K562 (cell line): ENCODE data around the gene ZNF736. TPM values are rescaled to one million over a fixed set of nuclear protein-coding genes. Genes with fewer than 3 reads are reported as not detected.

ENCODE experiments used
- ETV6 ChIP-seq, 3 experiments: fragments of 150-350 bp in 1 of 3; sonication (generic) in 1 of 3; formaldehyde crosslinking in 1 of 3; IDR thresholded peaks; 2 replicates each; pipeline versions ENCODE4 v1.6.1 to v1.8.0; 2014 to 2022; ENCODE audit warnings: borderline replicate concordance in 2 of 3, low read depth in 2 of 3, antibody characterized with exemption in 1 of 3, low read length in 1 of 3, mild to moderate bottlenecking in 1 of 3, missing genetic modification reagents in 1 of 3
- MAFG ChIP-seq: fragments of 450-650 bp; conservative IDR thresholded peaks from 2 replicates; pipeline ENCODE4 v1.6.1; 2016; ENCODE audit warnings: missing genetic modification characterization, missing compliant biosample characterization
- MYBL2 ChIP-seq, 2 experiments: fragments of 450-650 bp in 1 of 2; sonication (generic) in 1 of 2; formaldehyde crosslinking in 1 of 2; IDR thresholded peaks; 2 replicates each; pipeline versions ENCODE4 v1.6.1 to v1.8.1; 2017 to 2022; ENCODE audit warnings: borderline replicate concordance in 1 of 2, inconsistent platforms in 1 of 2, low read depth in 1 of 2, mild to moderate bottlenecking in 1 of 2, missing genetic modification reagents in 1 of 2, moderate library complexity in 1 of 2
- SMARCE1 ChIP-seq: fragments of 450-650 bp; IDR thresholded peaks from 2 replicates; pipeline ENCODE4 v1.7.1; 2016; ENCODE audit warnings: mild to moderate bottlenecking
- TARDBP ChIP-seq: fragments of 450-650 bp; IDR thresholded peaks from 2 replicates; pipeline ENCODE4 v1.6.1; 2016
- polyA plus RNA-seq, 8 experiments: library from polyadenylated mRNA; depleted of rRNA in 4 of 8; stranded (reverse) in 5 of 8; unstranded in 3 of 8; fragments of >200 nt; fragmentation: Nextera tagmentation in 2 of 8; fragmentation: Illumina TruSeq in 1 of 8; extraction: Ambion mirVana in 2 of 8; extraction: Trizol in 1 of 8; gene quantifications; 2 replicates each; pipeline versions ENCODE4 v1.2.1 to v1.2.3, GENCODE V29; 2011 to 2014; ENCODE audit warnings: inconsistent platforms in 1 of 8, missing spikeins in 1 of 8
- total RNA-seq, 7 experiments: library from RNA; depleted of rRNA in 6 of 7; stranded (reverse); fragments of >200 nt in 6 of 7; fragmentation: Illumina TruSeq in 2 of 7; extraction: Trizol in 2 of 7; gene quantifications; 2 replicates each; pipeline versions ENCODE4 v1.2.1 to v1.2.3, GENCODE V29; 2011 to 2021; ENCODE audit warnings: low replicate concordance in 1 of 7
- TF ChIP-seq, protein P1 (sequence below), 2 experiments: fragments of 450-650 bp in 1 of 2; sonication (generic) in 1 of 2; formaldehyde crosslinking in 1 of 2; IDR thresholded peaks; 2 replicates each; pipeline versions ENCODE4 v1.7.1 to v1.9.0; 2016 to 2022; ENCODE audit warnings: inconsistent platforms in 1 of 2, mild to moderate bottlenecking in 1 of 2, missing genetic modification reagents in 1 of 2
- TF ChIP-seq, protein P2 (sequence below): sonication (generic); formaldehyde crosslinking; IDR thresholded peaks from 2 replicates; pipeline ENCODE4 v1.8.1; 2023; ENCODE audit warnings: mild to moderate bottlenecking, missing genetic modification reagents
- TF ChIP-seq, protein P3 (sequence below): fragments of 250-450 bp; sonication (Bioruptor Pico); IDR thresholded peaks from 2 replicates; pipeline ENCODE4 v1.4.0; 2020

Gene ZNF736
- total and polyA plus RNA-seq, 9 of the 15 experiments (the other 6 are each of a cell fraction or from before 2014, with no cell fraction given) = 2.7 to 15.6 (median 7.6) TPM

DNA sequence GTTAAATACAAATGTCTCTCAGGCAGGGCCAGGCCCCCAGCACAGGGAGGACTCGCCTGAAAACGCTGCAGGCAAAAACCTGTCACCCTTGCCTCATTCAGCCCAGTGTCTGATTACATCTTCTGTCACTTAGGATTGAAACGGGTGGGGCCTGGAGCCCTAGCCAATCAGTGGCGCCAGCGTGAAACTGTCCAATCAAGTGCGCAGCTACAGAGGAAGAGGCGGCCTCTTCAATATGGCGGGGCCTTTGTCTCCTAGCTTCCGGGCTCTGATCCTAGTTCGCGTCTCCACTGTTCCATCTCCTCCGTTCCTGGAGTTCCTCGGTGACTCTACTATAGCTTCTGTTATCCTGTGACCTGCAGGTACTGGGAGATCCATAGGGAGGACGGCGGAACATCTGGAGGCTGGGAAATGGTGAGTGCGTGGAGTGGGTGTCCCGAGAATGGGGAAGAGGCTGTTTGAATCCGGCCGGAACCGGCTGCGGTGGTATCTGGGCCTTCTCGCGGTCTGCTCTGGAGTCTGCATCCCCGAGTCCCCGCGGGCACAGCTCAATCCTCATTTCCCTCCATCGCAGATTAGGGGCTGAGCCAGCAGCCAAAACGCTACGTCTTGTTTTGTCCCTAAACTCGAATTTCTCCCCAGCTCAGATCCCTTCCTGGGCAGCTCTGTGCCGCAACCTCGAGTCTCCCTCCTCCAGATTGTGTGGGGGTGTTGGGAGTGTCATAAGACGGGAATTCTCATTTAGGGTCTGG, at the start of gene ZNF736 (continued):
- TF ChIP-seq, protein P1, sequence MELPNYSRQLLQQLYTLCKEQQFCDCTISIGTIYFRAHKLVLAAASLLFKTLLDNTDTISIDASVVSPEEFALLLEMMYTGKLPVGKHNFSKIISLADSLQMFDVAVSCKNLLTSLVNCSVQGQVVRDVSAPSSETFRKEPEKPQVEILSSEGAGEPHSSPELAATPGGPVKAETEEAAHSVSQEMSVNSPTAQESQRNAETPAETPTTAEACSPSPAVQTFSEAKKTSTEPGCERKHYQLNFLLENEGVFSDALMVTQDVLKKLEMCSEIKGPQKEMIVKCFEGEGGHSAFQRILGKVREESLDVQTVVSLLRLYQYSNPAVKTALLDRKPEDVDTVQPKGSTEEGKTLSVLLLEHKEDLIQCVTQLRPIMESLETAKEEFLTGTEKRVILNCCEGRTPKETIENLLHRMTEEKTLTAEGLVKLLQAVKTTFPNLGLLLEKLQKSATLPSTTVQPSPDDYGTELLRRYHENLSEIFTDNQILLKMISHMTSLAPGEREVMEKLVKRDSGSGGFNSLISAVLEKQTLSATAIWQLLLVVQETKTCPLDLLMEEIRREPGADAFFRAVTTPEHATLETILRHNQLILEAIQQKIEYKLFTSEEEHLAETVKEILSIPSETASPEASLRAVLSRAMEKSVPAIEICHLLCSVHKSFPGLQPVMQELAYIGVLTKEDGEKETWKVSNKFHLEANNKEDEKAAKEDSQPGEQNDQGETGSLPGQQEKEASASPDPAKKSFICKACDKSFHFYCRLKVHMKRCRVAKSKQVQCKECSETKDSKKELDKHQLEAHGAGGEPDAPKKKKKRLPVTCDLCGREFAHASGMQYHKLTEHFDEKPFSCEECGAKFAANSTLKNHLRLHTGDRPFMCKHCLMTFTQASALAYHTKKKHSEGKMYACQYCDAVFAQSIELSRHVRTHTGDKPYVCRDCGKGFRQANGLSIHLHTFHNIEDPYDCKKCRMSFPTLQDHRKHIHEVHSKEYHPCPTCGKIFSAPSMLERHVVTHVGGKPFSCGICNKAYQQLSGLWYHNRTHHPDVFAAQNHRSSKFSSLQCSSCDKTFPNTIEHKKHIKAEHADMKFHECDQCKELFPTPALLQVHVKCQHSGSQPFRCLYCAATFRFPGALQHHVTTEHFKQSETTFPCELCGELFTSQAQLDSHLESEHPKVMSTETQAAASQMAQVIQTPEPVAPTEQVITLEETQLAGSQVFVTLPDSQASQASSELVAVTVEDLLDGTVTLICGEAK (IDR thresholded peaks at IDR 0.05) = peak; percentile 79
- TF ChIP-seq, protein P1 (CRISPR knock-in tag; IDR thresholded peaks at IDR 0.05) = no peak
- TF ChIP-seq, protein P2, sequence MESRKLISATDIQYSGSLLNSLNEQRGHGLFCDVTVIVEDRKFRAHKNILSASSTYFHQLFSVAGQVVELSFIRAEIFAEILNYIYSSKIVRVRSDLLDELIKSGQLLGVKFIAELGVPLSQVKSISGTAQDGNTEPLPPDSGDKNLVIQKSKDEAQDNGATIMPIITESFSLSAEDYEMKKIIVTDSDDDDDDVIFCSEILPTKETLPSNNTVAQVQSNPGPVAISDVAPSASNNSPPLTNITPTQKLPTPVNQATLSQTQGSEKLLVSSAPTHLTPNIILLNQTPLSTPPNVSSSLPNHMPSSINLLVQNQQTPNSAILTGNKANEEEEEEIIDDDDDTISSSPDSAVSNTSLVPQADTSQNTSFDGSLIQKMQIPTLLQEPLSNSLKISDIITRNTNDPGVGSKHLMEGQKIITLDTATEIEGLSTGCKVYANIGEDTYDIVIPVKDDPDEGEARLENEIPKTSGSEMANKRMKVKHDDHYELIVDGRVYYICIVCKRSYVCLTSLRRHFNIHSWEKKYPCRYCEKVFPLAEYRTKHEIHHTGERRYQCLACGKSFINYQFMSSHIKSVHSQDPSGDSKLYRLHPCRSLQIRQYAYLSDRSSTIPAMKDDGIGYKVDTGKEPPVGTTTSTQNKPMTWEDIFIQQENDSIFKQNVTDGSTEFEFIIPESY (CRISPR knock-in tag) = peak; percentile 51; the same call in 1 of the 2 replicates
- TF ChIP-seq SMARCE1 (no peak), MYBL2 (IDR thresholded peaks at IDR 0.05; ENCODE audit: low read depth) (no peak), MYBL2 (CRISPR knock-in tag; IDR thresholded peaks at IDR 0.05; ENCODE audit: borderline replicate concordance) (no peak), ETV6 (IDR thresholded peaks at IDR 0.05; ENCODE audit: borderline replicate concordance in 1 of 2, low read depth in 2 of 2, low read length in 1 of 2) (no peak), ETV6 (CRISPR knock-in tag; IDR thresholded peaks at IDR 0.05; ENCODE audit: borderline replicate concordance) (no peak), MAFG (tag) (no peak), TARDBP (no peak)
- TF ChIP-seq, protein P3, sequence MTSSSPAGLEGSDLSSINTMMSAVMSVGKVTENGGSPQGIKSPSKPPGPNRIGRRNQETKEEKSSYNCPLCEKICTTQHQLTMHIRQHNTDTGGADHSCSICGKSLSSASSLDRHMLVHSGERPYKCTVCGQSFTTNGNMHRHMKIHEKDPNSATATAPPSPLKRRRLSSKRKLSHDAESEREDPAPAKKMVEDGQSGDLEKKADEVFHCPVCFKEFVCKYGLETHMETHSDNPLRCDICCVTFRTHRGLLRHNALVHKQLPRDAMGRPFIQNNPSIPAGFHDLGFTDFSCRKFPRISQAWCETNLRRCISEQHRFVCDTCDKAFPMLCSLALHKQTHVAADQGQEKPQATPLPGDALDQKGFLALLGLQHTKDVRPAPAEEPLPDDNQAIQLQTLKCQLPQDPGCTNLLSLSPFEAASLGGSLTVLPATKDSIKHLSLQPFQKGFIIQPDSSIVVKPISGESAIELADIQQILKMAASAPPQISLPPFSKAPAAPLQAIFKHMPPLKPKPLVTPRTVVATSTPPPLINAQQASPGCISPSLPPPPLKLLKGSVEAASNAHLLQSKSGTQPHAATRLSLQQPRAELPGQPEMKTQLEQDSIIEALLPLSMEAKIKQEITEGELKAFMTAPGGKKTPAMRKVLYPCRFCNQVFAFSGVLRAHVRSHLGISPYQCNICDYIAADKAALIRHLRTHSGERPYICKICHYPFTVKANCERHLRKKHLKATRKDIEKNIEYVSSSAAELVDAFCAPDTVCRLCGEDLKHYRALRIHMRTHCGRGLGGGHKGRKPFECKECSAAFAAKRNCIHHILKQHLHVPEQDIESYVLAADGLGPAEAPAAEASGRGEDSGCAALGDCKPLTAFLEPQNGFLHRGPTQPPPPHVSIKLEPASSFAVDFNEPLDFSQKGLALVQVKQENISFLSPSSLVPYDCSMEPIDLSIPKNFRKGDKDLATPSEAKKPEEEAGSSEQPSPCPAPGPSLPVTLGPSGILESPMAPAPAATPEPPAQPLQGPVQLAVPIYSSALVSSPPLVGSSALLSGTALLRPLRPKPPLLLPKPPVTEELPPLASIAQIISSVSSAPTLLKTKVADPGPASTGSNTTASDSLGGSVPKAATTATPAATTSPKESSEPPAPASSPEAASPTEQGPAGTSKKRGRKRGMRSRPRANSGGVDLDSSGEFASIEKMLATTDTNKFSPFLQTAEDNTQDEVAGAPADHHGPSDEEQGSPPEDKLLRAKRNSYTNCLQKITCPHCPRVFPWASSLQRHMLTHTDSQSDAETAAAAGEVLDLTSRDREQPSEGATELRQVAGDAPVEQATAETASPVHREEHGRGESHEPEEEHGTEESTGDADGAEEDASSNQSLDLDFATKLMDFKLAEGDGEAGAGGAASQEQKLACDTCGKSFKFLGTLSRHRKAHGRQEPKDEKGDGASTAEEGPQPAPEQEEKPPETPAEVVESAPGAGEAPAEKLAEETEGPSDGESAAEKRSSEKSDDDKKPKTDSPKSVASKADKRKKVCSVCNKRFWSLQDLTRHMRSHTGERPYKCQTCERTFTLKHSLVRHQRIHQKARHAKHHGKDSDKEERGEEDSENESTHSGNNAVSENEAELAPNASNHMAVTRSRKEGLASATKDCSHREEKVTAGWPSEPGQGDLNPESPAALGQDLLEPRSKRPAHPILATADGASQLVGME (CRISPR knock-in tag) = no peak
